ENCODE measurements around the gene GABRB1.

Gene GABRB1

GRCh38 chr4:47122592-47123291 is 91.4 kb downstream of the GABRB1 start:
- DNase-seq = peak; percentile 0

GRCh38 chr4:47128991-47129390 is 97.6 kb downstream of the GABRB1 start:
- no peak for DNase-seq

GRCh38 chr4:47135210-47135609 is 103.8 kb downstream of the GABRB1 start:
- DNase-seq = no peak

- DNase-seq = no peak
Observed at GRCh38 chr4:47143261-47143660, 111.9 kb downstream of the GABRB1 start.

GRCh38 chr4:47145630-47146029 is 114.3 kb downstream of the GABRB1 start:
- DNase-seq = no peak

GRCh38 chr4:47154816-47155370 is 123.5 kb downstream of the GABRB1 start:
- no peak for DNase-seq

GRCh38 chr4:47155919-47156318 is 124.6 kb downstream of the GABRB1 start:
- DNase-seq = no peak

- no peak for DNase-seq
Observed at GRCh38 chr4:47160095-47160494, 128.7 kb downstream of the GABRB1 start.

GRCh38 chr4:47167081-47168035 is 136.0 kb downstream of the GABRB1 start:
- DNase-seq = no peak

GRCh38 chr4:47184083-47184482 is 152.7 kb downstream of the GABRB1 start:
- no peak for DNase-seq

GRCh38 chr4:47185761-47186160 is 154.4 kb downstream of the GABRB1 start:
- DNase-seq = no peak

- no peak for DNase-seq
Observed at GRCh38 chr4:47187608-47188007, 156.2 kb downstream of the GABRB1 start.

GRCh38 chr4:47193179-47193578 is 161.8 kb downstream of the GABRB1 start:
- no peak for DNase-seq

GRCh38 chr4:47194036-47194737 is 162.8 kb downstream of the GABRB1 start:
- DNase-seq = no peak

- DNase-seq = no peak
Observed at GRCh38 chr4:47195706-47196105, 164.3 kb downstream of the GABRB1 start.

- DNase-seq = no peak
Observed at GRCh38 chr4:47198791-47199190, 167.4 kb downstream of the GABRB1 start.

GRCh38 chr4:47203593-47203992 is 172.2 kb downstream of the GABRB1 start:
- DNase-seq = no peak

GRCh38 chr4:47207555-47207954 is 176.2 kb downstream of the GABRB1 start:
- no peak for DNase-seq

GRCh38 chr4:47209833-47210232 is 178.5 kb downstream of the GABRB1 start:
- DNase-seq = no peak

- no peak for DNase-seq
Observed at GRCh38 chr4:47210828-47211227, 179.5 kb downstream of the GABRB1 start.

GRCh38 chr4:47213106-47213505 is 181.7 kb downstream of the GABRB1 start:
- DNase-seq = no peak

- DNase-seq = no peak
Observed at GRCh38 chr4:47213539-47213938, 182.2 kb downstream of the GABRB1 start.

GRCh38 chr4:47213971-47214370 is 182.6 kb downstream of the GABRB1 start:
- DNase-seq = no peak
